ENCODE results near the gene C3orf20. TPM values are rescaled to one million over a fixed set of nuclear protein-coding genes. Genes with fewer than 3 reads are reported as not detected.

Gene C3orf20
- total RNA-seq, 4 donors from 2014 or later = 0.11 to 0.46 TPM; not detected in 2

GRCh38 chr3:14757153-14757700 is 82.3 kb downstream of the C3orf20 start:
- DNase-seq (no peak), ATAC-seq (no peak)
- TF ChIP-seq CTCF (IDR thresholded peaks at IDR 0.05 in 4 of 5, conservative IDR thresholded peaks at IDR 0.05 in 1 of 5) (no peak), POLR2A (IDR thresholded peaks at IDR 0.05) (no peak)
- no peaks in the 10 kb centered on the region for H3K27me3 ChIP-seq
- no peaks in the 10 kb centered on the region for H3K9me3 ChIP-seq
- no peaks in the 10 kb centered on the region for H3K4me1 ChIP-seq
- no peak overlapping the region for H3K4me3 ChIP-seq
- H3K36me3 ChIP-seq = no peaks in the 10 kb centered on the region
- no peak overlapping the region for H3K27ac ChIP-seq
- in situ Hi-C loops (cut with MboI; ENCODE audit: low sequenced_read_pairs in 4 of 4) (no loop called here), intact Hi-C loops (cut with DNase I; ENCODE audit: low total_unique reads) (no loop called here)

GRCh38 chr3:14758297-14758696 is 83.4 kb downstream of the C3orf20 start:
- Histone ChIP-seq H3K27me3 (no peaks in the 10 kb centered on the region), H3K36me3 (no peaks in the 10 kb centered on the region), H3K9me3 (no peaks in the 10 kb centered on the region), H3K4me1 (no peaks in the 10 kb centered on the region), H3K27ac (no peak overlapping the region), H3K4me3 (no peak overlapping the region)
- DNase-seq (no peak), ATAC-seq (no peak)
- in situ Hi-C loops (cut with MboI; ENCODE audit: low sequenced_read_pairs in 4 of 4) (no loop called here), intact Hi-C loops (cut with DNase I; ENCODE audit: low total_unique reads) (no loop called here)
- no peak for TF ChIP-seq CTCF (IDR thresholded peaks at IDR 0.05 in 4 of 5, conservative IDR thresholded peaks at IDR 0.05 in 1 of 5)
- no peak for TF ChIP-seq POLR2A (IDR thresholded peaks at IDR 0.05)

GRCh38 chr3:14758959-14759358 is 84.0 kb downstream of the C3orf20 start:
- no peaks in the 10 kb centered on the region for H3K36me3 ChIP-seq
- H3K9me3 ChIP-seq = no peaks in the 10 kb centered on the region
- H3K4me1 ChIP-seq = no peaks in the 10 kb centered on the region
- in situ Hi-C loops (cut with MboI; ENCODE audit: low sequenced_read_pairs in 4 of 4) = no loop called here
- no peak for TF ChIP-seq CTCF (IDR thresholded peaks at IDR 0.05 in 4 of 5, conservative IDR thresholded peaks at IDR 0.05 in 1 of 5)
- no peak for TF ChIP-seq POLR2A (IDR thresholded peaks at IDR 0.05)
- intact Hi-C loops (cut with DNase I; ENCODE audit: low total_unique reads) = no loop called here
- ATAC-seq (no peak), DNase-seq (no peak)
- no peak overlapping the region for H3K27ac ChIP-seq
- H3K27me3 ChIP-seq = no peaks in the 10 kb centered on the region
- no peak overlapping the region for H3K4me3 ChIP-seq

- Histone ChIP-seq H3K4me1 (no peaks in the 10 kb centered on the region), H3K27me3 (no peaks in the 10 kb centered on the region), H3K4me3 (no peak overlapping the region), H3K27ac (no peak overlapping the region), H3K9me3 (no peaks in the 10 kb centered on the region), H3K36me3 (no peaks in the 10 kb centered on the region)
- DNase-seq (no peak), ATAC-seq (no peak)
- in situ Hi-C loops (cut with MboI; ENCODE audit: low sequenced_read_pairs in 4 of 4) = no loop called here
- no peak for TF ChIP-seq POLR2A (IDR thresholded peaks at IDR 0.05)
- no peak for TF ChIP-seq CTCF (IDR thresholded peaks at IDR 0.05 in 4 of 5, conservative IDR thresholded peaks at IDR 0.05 in 1 of 5)
- intact Hi-C loops (cut with DNase I; ENCODE audit: low total_unique reads) = no loop called here
These were observed 85.2 kb downstream of the C3orf20 start for GRCh38 chr3:14760185-14760584.

GRCh38 chr3:14761121-14761672 is 86.3 kb downstream of the C3orf20 start:
- Histone ChIP-seq H3K27me3 (no peaks in the 10 kb centered on the region), H3K36me3 (no peaks in the 10 kb centered on the region), H3K4me3 (no peak overlapping the region), H3K9me3 (no peaks in the 10 kb centered on the region), H3K27ac (no peak overlapping the region), H3K4me1 (no peaks in the 10 kb centered on the region)
- TF ChIP-seq POLR2A (IDR thresholded peaks at IDR 0.05) (no peak), CTCF (IDR thresholded peaks at IDR 0.05 in 4 of 5, conservative IDR thresholded peaks at IDR 0.05 in 1 of 5) (no peak)
- intact Hi-C loops (cut with DNase I; ENCODE audit: low total_unique reads) (no loop called here), in situ Hi-C loops (cut with MboI; ENCODE audit: low sequenced_read_pairs in 4 of 4) (no loop called here)
- no peak for ATAC-seq
- DNase-seq = no peak

Measured in gastrocnemius medialis (tissue), 4 donors.